HepG2 (cell line): ENCODE measurements around the gene SFMBT1. TPM values are rescaled to one million over a fixed set of nuclear protein-coding genes. Genes with fewer than 3 reads are reported as not detected.

ENCODE experiments used
- ATAC-seq: fragments of 200-7000 bp; cut with Tn5 transposase; 3 replicates; pipeline ENCODE4 v1.9.1; 2020; ENCODE audit warnings: mild to moderate bottlenecking, moderate library complexity
- BruUV-seq: library from RNA; stranded (reverse); fragments of 400-500 nt; replicated peaks from 2 replicates; lab custom pipeline; 2021; lab: Mats Ljungman, UMichigan
- CTCF ChIA-PET: fragments of 300-600 bp; formaldehyde crosslinking; extraction: SDS; loops from one replicate; lab custom pipeline; 2021; ENCODE audit warnings: low total read pairs, inconsistent platforms, low intra/inter-chr PET ratio; lab: Yijun Ruan, JAX
- POLR2A ChIA-PET: fragments of 350-600 bp; sonication (Branson Sonifier 250); formaldehyde crosslinking; loops from one replicate; lab custom pipeline; 2020; ENCODE audit warnings: antibody characterized with exemption, inconsistent platforms; lab: Yijun Ruan, JAX
- DNase-seq: peaks from one replicate; pipeline ENCODE4 v3.0.0-alpha.2; 2015; ENCODE audit warnings: low spot score
- FAIRE-seq: peaks from 3 replicates; lab custom pipeline; 2011; peaks lifted over from hg19 to GRCh38; lab: Jason Lieb, UNC
- H2AFZ ChIP-seq: one replicate; pipeline ENCODE4 v1.6.1; 2011; ENCODE audit warnings: low read length, inconsistent platforms
- H3K27ac ChIP-seq: fragments of 300-600 bp; 3 replicates; pipeline ENCODE4 v1.8.0; 2011; ENCODE audit warnings: mixed run types, mild to moderate bottlenecking, mixed read lengths, low read length, inconsistent platforms; ENCODE audit not compliant: insufficient read depth; ENCODE audit errors: extremely low read length
- H3K27me3 ChIP-seq, 2 experiments: fragments of 200-600 bp in 1 of 2; 2 replicates in 1 of 2; 3 replicates in 1 of 2; pipeline versions ENCODE4 v1.6.0 to v1.8.0; 2011; ENCODE audit warnings: low read length in 2 of 2, mild to moderate bottlenecking in 2 of 2, moderate library complexity in 2 of 2, inconsistent platforms in 1 of 2; ENCODE audit not compliant: insufficient read depth in 2 of 2, control insufficient read depth in 1 of 2
- H3K36me3 ChIP-seq, 2 experiments: fragments of 200-600 bp in 1 of 2; replicated peaks in 1 of 2; 2 replicates in 1 of 2; 3 replicates in 1 of 2; pipeline versions ENCODE4 v1.5.1 to v1.8.0; 2011; ENCODE audit warnings: low read length in 2 of 2, inconsistent platforms in 1 of 2; ENCODE audit not compliant: insufficient read depth in 2 of 2, control insufficient read depth in 1 of 2
- H3K4me1 ChIP-seq: 2 replicates; pipeline ENCODE4 v1.5.1; 2012; ENCODE audit warnings: low read length, inconsistent platforms; ENCODE audit not compliant: insufficient read depth
- H3K4me2 ChIP-seq: 2 replicates; pipeline ENCODE4 v1.6.0; 2011; ENCODE audit warnings: low read depth, low read length, inconsistent platforms
- H3K4me3 ChIP-seq, 3 experiments: fragments of 200-600 bp in 1 of 3; sonication (generic), shearing (Covaris generic) in 1 of 3; replicated peaks in 1 of 3; 2 replicates each; pipeline ENCODE4 v1.5.1; 2011 to 2016; ENCODE audit warnings: low read length in 3 of 3, inconsistent platforms in 2 of 3, low read depth in 2 of 3, mild to moderate bottlenecking in 2 of 3, control low read depth in 1 of 3, mixed read lengths in 1 of 3; ENCODE audit not compliant: insufficient read depth in 1 of 3
- H3K79me2 ChIP-seq: one replicate; pipeline ENCODE4 v1.6.1; 2011; ENCODE audit warnings: low read length, inconsistent platforms; ENCODE audit not compliant: insufficient read depth
- H3K9ac ChIP-seq: 2 replicates; pipeline ENCODE4 v1.6.0; 2011; ENCODE audit warnings: mild to moderate bottlenecking, low read depth, low read length, inconsistent platforms; ENCODE audit not compliant: insufficient read depth
- H3K9me3 ChIP-seq: 2 replicates; pipeline ENCODE4 v1.5.1; 2012; ENCODE audit warnings: mild to moderate bottlenecking, low read length
- H4K20me1 ChIP-seq: 2 replicates; pipeline ENCODE4 v1.6.0; 2011; ENCODE audit warnings: inconsistent platforms, mild to moderate bottlenecking, low read length, moderate library complexity; ENCODE audit not compliant: insufficient read depth
- AKAP8 ChIP-seq: sonication (generic); formaldehyde crosslinking; IDR thresholded peaks from 2 replicates; pipeline ENCODE4 v1.5.1; 2020; ENCODE audit warnings: mild to moderate bottlenecking, missing genetic modification reagents
- ARID5B ChIP-seq: IDR thresholded peaks from 2 replicates; pipeline ENCODE4 v1.4.0; 2020; ENCODE audit warnings: mild to moderate bottlenecking, missing genetic modification reagents
- POLR2AphosphoS2 ChIP-seq: IDR thresholded peaks from 2 replicates; pipeline ENCODE4 v1.6.1; 2011; ENCODE audit warnings: low read depth, low read length, improper control_type of control experiment
- ZMYM3 ChIP-seq: sonication (generic); formaldehyde crosslinking; IDR thresholded peaks from 2 replicates; pipeline ENCODE4 v1.5.1; 2020; ENCODE audit warnings: mild to moderate bottlenecking, missing genetic modification reagents
- ZNF556 ChIP-seq: sonication (generic); formaldehyde crosslinking; IDR thresholded peaks from 2 replicates; pipeline ENCODE4 v1.4.0; 2020; ENCODE audit warnings: mild to moderate bottlenecking, missing genetic modification reagents, borderline replicate concordance
- ZZZ3 ChIP-seq: sonication (generic); formaldehyde crosslinking; IDR thresholded peaks from 2 replicates; pipeline ENCODE4 v1.4.0; 2020; ENCODE audit warnings: missing genetic modification reagents, mild to moderate bottlenecking, borderline replicate concordance
- WGBS: methylation state at CpG from one replicate; pipeline ENCODE4 v1.1.6; 2017; ENCODE audit warnings: low lambda C conversion rate; 5-methylcytosine and 5-hydroxymethylcytosine counted together
- in situ Hi-C: cut with HindIII; loops from 2 replicates; pipeline ENCODE4 v1.10.0; 2017; ENCODE audit warnings: low pct_unique_long_range_greater_than_20kb; ENCODE audit not compliant: extremely low pct_ligation_motif_present
- intact Hi-C: fragments of 100-400 bp; cut with micrococcal nuclease; formaldehyde crosslinking; loops from one replicate; pipeline ENCODE4 v1.10.0; 2022; ENCODE audit not compliant: unreplicated experiment
- polyA plus RNA-seq, 8 experiments: library from polyadenylated mRNA; depleted of rRNA in 3 of 8; stranded (reverse) in 7 of 8; unstranded in 1 of 8; fragments of >200 nt; fragmentation: Illumina TruSeq in 4 of 8; extraction: Trizol in 4 of 8; gene quantifications; 2 replicates each; pipeline versions ENCODE4 v1.2.1 to v1.2.3, GENCODE V29; 2011 to 2016; ENCODE audit warnings: low read depth in 4 of 8, missing spikeins in 1 of 8, mixed read lengths in 1 of 8; ENCODE audit not compliant: insufficient read depth in 1 of 8
- total RNA-seq, 5 experiments: library from RNA; depleted of rRNA; stranded (reverse); fragments of >200 nt; fragmentation: Illumina TruSeq; extraction: Trizol; gene quantifications; 2 replicates each; pipeline ENCODE4 v1.2.3, GENCODE V29; 2016; ENCODE audit warnings: low read depth in 1 of 5

Gene SFMBT1
- total and polyA plus RNA-seq, 2 of the 13 experiments (the other 11 are each of a cell fraction or from before 2014, with no cell fraction given): 3.8 to 12.8 TPM

GRCh38 chr3:52923963-52924362 lies 121.9 kb downstream of the SFMBT1 start:
- no peak for DNase-seq
- 90% methylated on average over 2 of the region's 2 CpGs for WGBS
- POLR2A ChIA-PET: no interaction called here
- TF ChIP-seq AKAP8: no peak
- TF ChIP-seq ZMYM3 (CRISPR knock-in tag): no peak
- no peak for TF ChIP-seq ZNF556 (CRISPR knock-in tag)
- TF ChIP-seq POLR2AphosphoS2: no peak
- no peak for TF ChIP-seq ARID5B (CRISPR knock-in tag)
- no peak for TF ChIP-seq ZZZ3 (CRISPR knock-in tag)
- CTCF ChIA-PET: no interaction called here
- in situ Hi-C loops: no loop called here
- Histone ChIP-seq H3K27ac (no peak overlapping the region), H3K4me3 (no peak overlapping the region), H3K9me3 (no peaks in the 10 kb centered on the region), H3K79me2 (no peaks in the 10 kb centered on the region), H2AFZ (no peak overlapping the region), H3K36me3 (peaks cover 6 to 48% of the 10 kb centered on the region in 2 experiments), H3K4me1 (no peaks in the 10 kb centered on the region), H3K9ac (no peak overlapping the region), H3K27me3 (no peaks in the 10 kb centered on the region), H3K4me2 (no peak overlapping the region), H4K20me1 (no peaks in the 10 kb centered on the region)
- FAIRE-seq: no peak
- ATAC-seq: no peak
- BruUV-seq: no TSS peak
- intact Hi-C loops: no loop called here
